GM19452 (cell line): ENCODE data around the gene ANKRD42.

Experiments used
- ATAC-seq: cut with Tn5 transposase; IDR thresholded peaks from one replicate; pipeline ENCODE4 v1.9.1; 2021; ENCODE audit not compliant: unreplicated experiment

The ANKRD42 gene

DNA sequence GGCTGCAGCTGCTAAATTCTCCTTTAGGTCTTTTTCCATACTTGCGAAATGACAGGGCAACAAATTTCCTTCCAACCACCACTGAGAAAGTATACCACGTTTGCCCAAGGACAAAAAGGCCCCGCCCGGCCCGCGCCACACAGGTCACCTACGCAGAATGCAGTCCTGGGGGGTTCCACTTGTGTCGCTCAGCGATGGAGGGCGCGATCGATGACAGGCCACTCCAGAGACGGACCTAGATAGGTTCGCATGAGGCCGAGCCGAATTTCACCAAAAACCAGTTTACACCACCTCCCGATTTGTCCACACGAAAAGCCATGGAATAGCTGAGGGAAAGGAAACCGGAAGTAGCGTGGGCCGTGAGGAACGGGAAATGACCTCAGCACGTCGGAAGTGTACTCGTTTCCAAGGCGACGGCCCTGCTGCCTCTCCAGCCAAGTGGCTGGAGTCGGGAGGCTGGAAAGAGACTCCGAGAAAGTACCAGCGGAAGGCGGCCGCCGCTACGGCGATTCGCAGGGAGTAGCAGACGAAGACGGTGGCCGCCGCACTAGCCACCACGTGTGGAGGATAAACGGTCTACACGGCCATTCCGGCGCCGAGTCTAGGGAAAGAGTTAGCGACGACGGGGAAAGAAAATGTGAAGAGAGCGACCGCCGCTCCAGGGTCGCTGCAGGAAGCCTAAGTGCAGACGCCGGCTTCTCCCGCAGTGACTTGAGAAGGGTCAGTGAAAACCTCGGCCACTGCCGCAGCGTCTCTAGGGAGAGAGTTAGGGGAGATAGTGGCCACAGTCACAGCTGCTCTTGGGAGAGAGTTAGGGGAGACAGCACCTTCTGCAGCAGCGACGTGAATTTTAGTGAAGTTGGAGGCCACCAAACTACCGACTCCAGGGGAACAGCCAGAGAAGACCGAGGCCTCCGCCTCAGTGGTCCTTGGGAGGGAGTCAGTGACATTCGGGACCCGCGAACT is at the start of gene ANKRD42:
ANKRD42 (plus strand) TSS at position 398 of the 966 bp plus-strand sequence. CDS start 959 bp downstream, outside the sequence.
- peak; percentile 92 for ATAC-seq

DNA sequence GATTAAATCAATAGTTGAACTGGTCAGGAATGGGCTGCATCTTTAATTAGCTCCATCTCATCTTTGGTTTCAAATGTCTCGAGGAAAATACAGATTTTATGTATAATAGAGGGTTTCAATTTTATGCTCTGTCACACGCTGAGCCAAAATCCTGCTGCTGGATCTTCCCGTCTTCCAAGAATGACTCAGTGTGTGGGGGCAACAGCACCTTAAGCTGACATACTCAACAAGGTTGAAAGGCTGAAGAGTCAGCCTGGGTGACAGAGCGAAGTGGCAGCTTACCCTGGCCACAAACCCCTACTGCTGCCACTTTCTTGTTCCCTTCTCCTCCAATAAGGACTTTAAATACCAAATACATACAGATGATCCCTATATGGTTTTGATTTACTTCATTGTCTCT is 45.6 kb upstream of the ANKRD42 start:
- no peak for ATAC-seq

GRCh38 chr11:83150450-83150849 is 43.1 kb upstream of the ANKRD42 start:
- ATAC-seq, result no peak

- ATAC-seq, result no peak
These were observed 42.1 kb upstream of the ANKRD42 start for GRCh38 chr11:83151274-83151977.

DNA sequence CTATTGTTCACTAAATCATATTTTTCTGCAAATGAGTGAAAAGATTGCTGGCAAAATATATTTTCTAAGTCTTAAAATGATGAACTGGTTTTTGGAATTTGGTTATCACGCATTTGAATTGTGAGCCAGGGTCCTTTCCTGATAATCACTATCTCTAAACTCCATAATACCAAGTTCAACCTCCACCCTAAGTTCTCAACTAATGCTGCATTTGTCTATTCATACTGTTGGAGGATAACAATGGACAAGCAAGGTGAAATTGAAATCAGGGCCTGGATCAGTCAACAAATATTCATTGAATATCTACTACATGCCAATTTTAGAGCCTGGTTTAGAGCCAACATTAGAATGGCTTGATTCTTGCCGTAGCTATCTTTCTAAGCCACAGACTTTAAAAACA is 41.2 kb upstream of the ANKRD42 start:
- ATAC-seq, result no peak

- ATAC-seq, result no peak
These were observed 39.7 kb upstream of the ANKRD42 start for GRCh38 chr11:83153764-83154163.

GRCh38 chr11:83156144-83156995 is 37.1 kb upstream of the ANKRD42 start:
- peak; percentile 95 for ATAC-seq

- peak; percentile 1 for ATAC-seq
These were observed 36.4 kb upstream of the ANKRD42 start, which contains the start of gene PCF11 for GRCh38 chr11:83156996-83157593. PCF11 (plus strand) TSS chr11:83157131; CDS start chr11:83157440, 309 bp downstream.

DNA sequence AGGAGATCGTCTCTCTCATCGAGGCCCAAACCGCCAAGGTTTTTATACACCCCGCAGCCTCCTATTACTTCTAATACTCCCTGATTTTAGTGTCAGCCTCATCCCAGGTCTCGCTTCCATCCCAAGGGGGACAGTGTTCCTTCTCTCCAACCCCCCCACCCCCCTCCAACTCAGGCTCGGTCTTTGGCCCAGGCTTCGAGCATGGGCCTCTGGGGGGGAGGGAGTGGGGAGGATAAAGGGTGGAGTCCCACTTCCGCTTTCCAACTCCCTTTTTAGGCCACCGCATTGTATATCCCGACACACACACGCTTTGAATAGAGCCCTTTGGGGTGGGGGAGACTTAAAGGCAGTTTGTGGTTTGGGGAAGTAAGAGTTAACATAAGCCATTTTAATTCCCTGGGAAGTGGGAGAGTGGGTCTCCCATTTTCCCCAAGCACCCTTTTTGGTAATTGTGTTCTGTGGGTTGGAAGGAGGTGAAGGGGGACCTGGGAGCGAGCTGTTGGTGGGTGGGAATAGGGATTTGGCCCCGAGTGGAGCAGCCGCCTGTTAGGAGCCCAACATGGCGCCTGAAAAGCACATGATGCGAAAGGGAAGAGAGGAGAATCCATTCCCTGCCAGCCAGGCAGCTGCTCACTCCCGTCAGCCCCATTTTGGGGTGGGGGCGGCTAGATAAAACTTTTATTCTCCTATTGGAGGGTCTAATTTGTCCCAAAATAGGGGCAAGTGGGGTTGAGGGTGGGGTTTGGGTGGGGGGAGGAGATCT is 35.7 kb upstream of the ANKRD42 start:
- no peak for ATAC-seq

DNA sequence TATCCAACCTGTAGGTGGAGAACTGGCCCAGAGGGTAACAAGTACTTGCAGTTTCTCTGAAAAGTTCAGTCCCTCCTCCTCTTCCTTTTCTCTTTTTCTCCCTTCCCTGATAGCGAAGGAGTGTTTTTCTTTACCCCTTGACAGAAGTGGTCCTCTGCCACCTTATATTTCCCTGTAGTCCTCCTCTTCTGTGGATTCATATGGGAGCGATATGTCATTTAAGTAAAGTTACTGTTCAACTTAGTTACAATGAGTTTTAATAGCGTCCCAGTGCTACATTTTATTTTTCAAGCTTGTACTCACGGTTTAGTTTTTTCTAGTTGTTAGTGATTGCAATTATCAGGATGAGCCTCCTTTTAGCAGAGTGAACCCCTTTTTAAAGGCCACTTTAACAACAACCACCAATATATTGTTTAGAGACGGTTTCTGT is 35.1 kb upstream of the ANKRD42 start:
- ATAC-seq, result no peak

- ATAC-seq, result no peak
These were observed 34.3 kb upstream of the ANKRD42 start for GRCh38 chr11:83158965-83159901.

DNA sequence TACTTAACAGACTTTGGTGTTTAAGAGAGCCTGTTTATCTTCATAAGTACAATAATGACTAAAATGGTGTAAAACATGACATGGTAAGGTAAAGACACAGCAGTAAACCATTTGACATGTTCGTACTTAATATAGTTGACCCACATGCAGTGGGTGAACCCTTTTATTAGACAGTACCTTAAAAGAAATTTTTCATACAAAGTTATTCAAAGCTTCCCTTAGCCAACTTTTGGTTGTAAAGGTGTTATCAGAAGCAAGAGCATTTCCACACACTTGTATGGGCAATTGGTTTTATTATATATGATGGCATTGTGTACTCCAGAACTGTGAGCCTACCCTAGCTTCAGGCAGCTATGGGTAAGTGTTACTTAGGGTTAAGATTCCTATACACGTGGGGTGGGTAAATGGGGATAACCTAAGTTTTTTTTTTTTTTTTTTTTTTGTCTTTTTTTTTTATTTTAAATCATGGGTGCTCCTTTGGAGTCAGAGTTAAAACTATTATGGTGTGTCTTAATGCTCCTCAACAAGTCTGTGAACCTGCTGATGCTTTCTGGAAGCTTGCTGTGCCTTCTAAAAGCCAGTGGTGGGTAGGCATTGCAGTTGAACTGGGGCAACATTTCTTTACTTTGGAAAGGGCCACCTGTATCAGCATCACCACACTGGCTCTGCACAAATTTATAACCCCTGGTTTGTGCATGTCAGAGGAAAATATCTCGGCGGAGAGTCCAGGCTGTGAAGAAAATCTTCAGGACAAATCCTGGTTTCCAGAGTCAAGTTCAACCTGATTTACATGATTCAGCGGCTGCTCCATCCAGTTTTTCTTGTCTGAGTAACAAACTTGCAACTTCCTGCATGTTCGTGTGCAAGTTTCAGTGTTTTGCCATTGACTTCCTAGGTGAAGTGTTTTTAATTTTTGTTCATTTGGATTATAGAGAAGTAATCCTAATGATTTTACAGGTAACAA is 33.3 kb upstream of the ANKRD42 start:
- ATAC-seq, result no peak

- no peak for ATAC-seq
These were observed 31.8 kb upstream of the ANKRD42 start for GRCh38 chr11:83161610-83162199.

DNA sequence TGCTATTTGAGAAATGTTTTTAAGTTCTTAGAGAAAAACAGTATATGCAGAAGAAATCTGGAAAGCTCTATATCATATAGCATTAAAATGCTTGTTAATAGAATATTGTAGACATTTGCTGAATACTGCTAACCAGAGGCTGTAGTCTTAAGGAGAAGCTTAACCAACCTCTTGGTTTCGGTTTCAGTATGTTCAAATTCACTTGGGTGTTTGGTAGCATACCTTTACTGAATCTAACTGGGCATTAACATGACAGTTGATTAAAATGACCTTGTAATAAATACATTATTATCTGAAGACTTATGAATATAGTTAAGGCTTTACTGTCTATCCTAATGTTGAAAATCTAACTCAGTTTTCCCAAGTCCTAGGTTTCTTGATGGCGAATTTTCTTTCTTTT is 31.1 kb upstream of the ANKRD42 start:
- peak; percentile 46 for ATAC-seq

GRCh38 chr11:83166193-83166866 is 27.2 kb upstream of the ANKRD42 start:
- ATAC-seq, result no peak

- ATAC-seq, result no peak
These were observed 24.8 kb upstream of the ANKRD42 start for GRCh38 chr11:83168756-83169155.

- no peak for ATAC-seq
These were observed 22.6 kb upstream of the ANKRD42 start for GRCh38 chr11:83170865-83171264.
